Endothelial cell (in vitro differentiated cells): ENCODE measurements around the gene NEO1. TPM values are rescaled to one million over a fixed set of nuclear protein-coding genes. Genes with fewer than 3 reads are reported as not detected.

ENCODE experiments used
- DNase-seq: peaks from one replicate; pipeline ENCODE4 v3.0.0; 2021; ENCODE audit warnings: low spot score
- H3K27ac Mint-ChIP-seq: one replicate; pipeline ENCODE4 v1.8.0; 2021; ENCODE audit warnings: mixed read lengths, inconsistent platforms; ENCODE audit not compliant: unreplicated experiment
- H3K27me3 Mint-ChIP-seq: one replicate; pipeline ENCODE4 v1.8.0; 2021; ENCODE audit warnings: mild to moderate bottlenecking, moderate library complexity, mixed read lengths, inconsistent platforms; ENCODE audit not compliant: unreplicated experiment
- H3K36me3 Mint-ChIP-seq: one replicate; pipeline ENCODE4 v1.8.0; 2021; ENCODE audit warnings: mild to moderate bottlenecking, low read depth, mixed read lengths, inconsistent platforms; ENCODE audit not compliant: unreplicated experiment
- H3K4me1 Mint-ChIP-seq: one replicate; pipeline ENCODE4 v1.8.0; 2021; ENCODE audit warnings: mild to moderate bottlenecking, mixed read lengths, inconsistent platforms; ENCODE audit not compliant: unreplicated experiment
- H3K4me3 Mint-ChIP-seq: one replicate; pipeline ENCODE4 v1.8.0; 2021; ENCODE audit warnings: mild to moderate bottlenecking, mixed read lengths, inconsistent platforms; ENCODE audit not compliant: unreplicated experiment
- H3K9me3 Mint-ChIP-seq: one replicate; pipeline ENCODE4 v1.8.0; 2021; ENCODE audit warnings: mixed read lengths, inconsistent platforms; ENCODE audit not compliant: unreplicated experiment
- CTCF ChIP-seq: fragments of 200-600 bp; sonication (generic); IDR thresholded peaks from one replicate; pipeline ENCODE4 v1.5.0; 2021; ENCODE audit warnings: antibody characterized with exemption; ENCODE audit not compliant: unreplicated experiment
- total RNA-seq: library from RNA; stranded (reverse); fragmentation: NEBNext Ultra II Directional; extraction: Animal tissue kit (Norgen Biotek cat#: 25700); gene quantifications from one replicate; pipeline ENCODE4 v1.2.1, GENCODE V29; 2021; ENCODE audit not compliant: unreplicated experiment

Gene NEO1
- total RNA-seq, 1 donor from 2014 or later = 140 TPM

GRCh38 chr15:73308305-73308704 is 256.0 kb downstream of the NEO1 start:
- peaks cover 20% of the 10 kb centered on the region for H3K4me1 Mint-ChIP-seq
- no peaks in the 10 kb centered on the region for H3K9me3 Mint-ChIP-seq
- H3K4me3 Mint-ChIP-seq = peak overlapping the region; percentile 1
- peaks cover 17% of the 10 kb centered on the region for H3K36me3 Mint-ChIP-seq
- peaks cover 6% of the 10 kb centered on the region for H3K27me3 Mint-ChIP-seq
- DNase-seq = no peak
- no peak overlapping the region for H3K27ac Mint-ChIP-seq
- no peak for TF ChIP-seq CTCF

DNA sequence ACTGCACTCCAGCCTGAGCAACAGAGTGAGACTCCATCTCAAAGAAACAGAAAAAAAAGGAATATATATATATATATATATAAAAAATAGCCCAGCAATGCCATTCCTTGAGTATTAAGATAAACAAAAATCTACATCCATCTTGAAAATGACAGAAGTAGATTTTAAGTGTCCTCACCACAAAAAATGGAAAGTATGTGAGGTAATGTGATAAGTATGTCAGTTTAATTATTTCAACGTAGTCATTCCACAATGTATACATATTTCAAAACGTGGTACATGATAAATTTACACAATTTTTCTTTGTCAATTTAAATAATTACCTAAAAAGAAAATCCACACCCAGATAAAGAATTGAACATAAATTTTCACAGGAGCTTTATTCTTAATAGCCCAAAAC is 261.6 kb downstream of the NEO1 start:
- DNase-seq = no peak
- no peak overlapping the region for H3K27ac Mint-ChIP-seq
- peaks cover 6% of the 10 kb centered on the region for H3K27me3 Mint-ChIP-seq
- peaks cover 4% of the 10 kb centered on the region for H3K4me1 Mint-ChIP-seq
- no peak for TF ChIP-seq CTCF
- no peak overlapping the region for H3K4me3 Mint-ChIP-seq
- H3K36me3 Mint-ChIP-seq = peaks cover 4% of the 10 kb centered on the region
- H3K9me3 Mint-ChIP-seq = no peaks in the 10 kb centered on the region

GRCh38 chr15:73317651-73318462 is 265.6 kb downstream of the NEO1 start:
- Mint-ChIP-seq H3K4me3 (peak overlapping the region; percentile 10), H3K27me3 (peaks cover 5% of the 10 kb centered on the region), H3K27ac (peak overlapping the region; percentile 5), H3K36me3 (peaks cover 11% of the 10 kb centered on the region), H3K4me1 (peaks cover 4% of the 10 kb centered on the region), H3K9me3 (no peaks in the 10 kb centered on the region)
- TF ChIP-seq CTCF = no peak
- no peak for DNase-seq

- DNase-seq = peak; percentile 54
- H3K9me3 Mint-ChIP-seq = no peaks in the 10 kb centered on the region
- peaks cover 4% of the 10 kb centered on the region for H3K4me1 Mint-ChIP-seq
- no peak for TF ChIP-seq CTCF
- H3K27me3 Mint-ChIP-seq = peaks cover 5% of the 10 kb centered on the region
- no peak overlapping the region for H3K27ac Mint-ChIP-seq
- peaks cover 11% of the 10 kb centered on the region for H3K36me3 Mint-ChIP-seq
- no peak overlapping the region for H3K4me3 Mint-ChIP-seq
Measured at GRCh38 chr15:73318463-73319351, 266.4 kb downstream of the NEO1 start.
